ENCODE results near the gene SCFD2.
"Not testable (repeated sequence)": the region's sequence is repeated elsewhere in the genome, so short reads cannot be mapped to it uniquely, and the experiment has no call there.

Gene SCFD2

GRCh38 chr4:53060278-53060677, 305.6 kb downstream of the SCFD2 start:
- no peak overlapping the region for H3K4me3 ChIP-seq (ENCODE audit: low read length)
- no peak overlapping the region for H3K9ac ChIP-seq (ENCODE audit: low read length)
- H3K4me1 ChIP-seq (ENCODE audit: low read length): no peaks in the 10 kb centered on the region
- H3K4me2 ChIP-seq (ENCODE audit: low read length): no peak overlapping the region
- no peaks in the 10 kb centered on the region for H3K79me2 ChIP-seq (ENCODE audit: low read length)
- H4K20me1 ChIP-seq (ENCODE audit: insufficient read depth, low read length): no peaks in the 10 kb centered on the region
- no peaks in the 10 kb centered on the region for H3K27me3 ChIP-seq (ENCODE audit: low read depth, low read length)
- no peaks in the 10 kb centered on the region for H3K36me3 ChIP-seq (replicated peaks; ENCODE audit: low read depth, low read length)
- no peak overlapping the region for H3K27ac ChIP-seq (ENCODE audit: low read length)
- no peak overlapping the region for H2AFZ ChIP-seq (ENCODE audit: low read depth, low read length)
- TF ChIP-seq CTCF (IDR thresholded peaks at IDR 0.05; ENCODE audit: low read depth, low read length) (no peak), EZH2phosphoT487 (IDR thresholded peaks at IDR 0.05; ENCODE audit: low read depth) (no peak)
- no peaks in the 10 kb centered on the region for H3K9me3 ChIP-seq (ENCODE audit: insufficient read depth, low read length)

- no peaks in the 10 kb centered on the region for H3K79me2 ChIP-seq (ENCODE audit: low read length)
- H3K9ac ChIP-seq (ENCODE audit: low read length): no peak overlapping the region
- H3K4me3 ChIP-seq (ENCODE audit: low read length): no peak overlapping the region
- no peaks in the 10 kb centered on the region for H3K4me1 ChIP-seq (ENCODE audit: low read length)
- no peak overlapping the region for H3K4me2 ChIP-seq (ENCODE audit: low read length)
- no peaks in the 10 kb centered on the region for H4K20me1 ChIP-seq (ENCODE audit: insufficient read depth, low read length)
- H2AFZ ChIP-seq (ENCODE audit: low read depth, low read length): no peak overlapping the region
- no peaks in the 10 kb centered on the region for H3K36me3 ChIP-seq (replicated peaks; ENCODE audit: low read depth, low read length)
- H3K27me3 ChIP-seq (ENCODE audit: low read depth, low read length): no peaks in the 10 kb centered on the region
- no peak overlapping the region for H3K27ac ChIP-seq (ENCODE audit: low read length)
- TF ChIP-seq EZH2phosphoT487 (IDR thresholded peaks at IDR 0.05; ENCODE audit: low read depth) (no peak), CTCF (IDR thresholded peaks at IDR 0.05; ENCODE audit: low read depth, low read length) (no peak)
- no peaks in the 10 kb centered on the region for H3K9me3 ChIP-seq (ENCODE audit: insufficient read depth, low read length)
These were observed 306.0 kb downstream of the SCFD2 start for GRCh38 chr4:53059871-53060270.

DNA sequence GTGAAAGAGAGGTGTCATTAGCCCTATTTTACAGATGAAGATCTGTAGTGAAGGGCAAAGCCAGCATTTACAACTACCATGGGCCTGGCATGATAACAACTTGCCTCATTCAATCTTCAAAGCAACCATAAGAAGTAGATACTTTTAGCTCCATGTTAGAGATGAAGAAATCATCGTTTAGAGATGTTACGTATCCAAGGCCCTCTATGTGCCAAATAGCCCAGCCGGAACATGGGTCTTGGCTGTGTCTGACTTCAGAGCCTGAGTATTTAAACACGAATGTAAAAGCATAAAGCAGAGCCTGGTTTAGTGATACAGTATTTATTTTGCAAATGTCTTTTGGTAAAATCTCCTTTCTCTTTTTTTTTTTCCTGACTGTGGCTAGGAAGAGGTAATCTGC, 306.6 kb downstream of the SCFD2 start:
- Histone ChIP-seq H3K27me3 (ENCODE audit: low read depth, low read length) (no peaks in the 10 kb centered on the region), H3K27ac (ENCODE audit: low read length) (no peak overlapping the region), H3K79me2 (ENCODE audit: low read length) (no peaks in the 10 kb centered on the region), H3K9me3 (ENCODE audit: insufficient read depth, low read length) (no peaks in the 10 kb centered on the region), H4K20me1 (ENCODE audit: insufficient read depth, low read length) (no peaks in the 10 kb centered on the region), H3K4me1 (ENCODE audit: low read length) (no peaks in the 10 kb centered on the region), H3K9ac (ENCODE audit: low read length) (no peak overlapping the region), H3K36me3 (replicated peaks; ENCODE audit: low read depth, low read length) (no peaks in the 10 kb centered on the region), H3K4me2 (ENCODE audit: low read length) (no peak overlapping the region), H2AFZ (ENCODE audit: low read depth, low read length) (no peak overlapping the region), H3K4me3 (ENCODE audit: low read length) (no peak overlapping the region)
- no peak for TF ChIP-seq CTCF (IDR thresholded peaks at IDR 0.05; ENCODE audit: low read depth, low read length)
- TF ChIP-seq EZH2phosphoT487 (IDR thresholded peaks at IDR 0.05; ENCODE audit: low read depth): no peak

DNA sequence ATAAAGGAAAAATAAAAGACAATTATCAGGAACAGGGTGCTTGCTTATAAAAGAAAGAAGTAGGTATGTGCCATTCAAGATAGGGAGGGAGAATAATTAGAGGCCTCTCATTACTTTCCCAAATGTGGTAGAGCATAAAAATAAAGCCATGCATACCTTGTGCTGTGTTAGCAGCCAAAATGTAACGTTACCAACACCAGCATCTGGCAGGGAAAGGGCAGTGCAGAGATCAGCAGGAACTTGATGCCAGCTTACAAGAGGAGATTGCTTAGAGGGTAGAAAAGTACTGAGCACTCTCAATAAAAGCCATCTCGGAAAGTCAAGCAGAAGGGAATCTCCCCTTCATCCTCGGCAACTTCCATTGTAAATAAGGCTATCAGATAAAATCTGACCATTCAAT, 308.2 kb downstream of the SCFD2 start:
- Histone ChIP-seq H3K4me3 (ENCODE audit: low read length) (no peak overlapping the region), H2AFZ (ENCODE audit: low read depth, low read length) (no peak overlapping the region), H3K27ac (ENCODE audit: low read length) (no peak overlapping the region), H3K27me3 (ENCODE audit: low read depth, low read length) (no peaks in the 10 kb centered on the region), H3K4me1 (ENCODE audit: low read length) (no peaks in the 10 kb centered on the region), H3K79me2 (ENCODE audit: low read length) (no peaks in the 10 kb centered on the region), H3K9me3 (ENCODE audit: insufficient read depth, low read length) (no peaks in the 10 kb centered on the region), H3K9ac (ENCODE audit: low read length) (no peak overlapping the region), H3K4me2 (ENCODE audit: low read length) (no peak overlapping the region), H3K36me3 (replicated peaks; ENCODE audit: low read depth, low read length) (no peaks in the 10 kb centered on the region), H4K20me1 (ENCODE audit: insufficient read depth, low read length) (no peaks in the 10 kb centered on the region)
- TF ChIP-seq CTCF (IDR thresholded peaks at IDR 0.05; ENCODE audit: low read depth, low read length): no peak

DNA sequence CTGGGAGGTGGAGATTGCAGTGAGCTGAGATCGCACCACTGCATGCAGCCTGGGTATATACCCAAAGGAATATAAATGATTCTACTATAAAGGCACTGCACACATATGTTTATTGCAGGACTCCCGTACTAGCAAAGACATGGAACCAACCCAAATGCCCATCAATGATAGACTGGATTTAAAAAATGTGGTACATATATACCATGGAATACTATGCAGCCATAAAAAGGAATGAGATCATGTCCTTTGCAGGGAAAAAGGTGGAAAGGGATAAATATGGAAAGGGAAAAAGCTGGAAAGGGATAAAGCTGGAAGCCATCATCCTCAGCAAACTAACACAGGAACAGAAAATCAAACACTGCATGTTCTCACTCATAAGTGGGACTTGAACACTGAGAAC, 308.8 kb downstream of the SCFD2 start:
- not testable (repeated sequence) for H3K36me3 ChIP-seq (replicated peaks; ENCODE audit: low read depth, low read length); H3K9me3 ChIP-seq (ENCODE audit: insufficient read depth, low read length); H3K79me2 ChIP-seq (ENCODE audit: low read length); H3K4me3 ChIP-seq (ENCODE audit: low read length); H3K27me3 ChIP-seq (ENCODE audit: low read depth, low read length); H3K27ac ChIP-seq (ENCODE audit: low read length); H3K9ac ChIP-seq (ENCODE audit: low read length); H4K20me1 ChIP-seq (ENCODE audit: insufficient read depth, low read length); H3K4me1 ChIP-seq (ENCODE audit: low read length); H2AFZ ChIP-seq (ENCODE audit: low read depth, low read length); H3K4me2 ChIP-seq (ENCODE audit: low read length)
